ENCODE results near the gene PPA2.

PPA2 gene

DNA sequence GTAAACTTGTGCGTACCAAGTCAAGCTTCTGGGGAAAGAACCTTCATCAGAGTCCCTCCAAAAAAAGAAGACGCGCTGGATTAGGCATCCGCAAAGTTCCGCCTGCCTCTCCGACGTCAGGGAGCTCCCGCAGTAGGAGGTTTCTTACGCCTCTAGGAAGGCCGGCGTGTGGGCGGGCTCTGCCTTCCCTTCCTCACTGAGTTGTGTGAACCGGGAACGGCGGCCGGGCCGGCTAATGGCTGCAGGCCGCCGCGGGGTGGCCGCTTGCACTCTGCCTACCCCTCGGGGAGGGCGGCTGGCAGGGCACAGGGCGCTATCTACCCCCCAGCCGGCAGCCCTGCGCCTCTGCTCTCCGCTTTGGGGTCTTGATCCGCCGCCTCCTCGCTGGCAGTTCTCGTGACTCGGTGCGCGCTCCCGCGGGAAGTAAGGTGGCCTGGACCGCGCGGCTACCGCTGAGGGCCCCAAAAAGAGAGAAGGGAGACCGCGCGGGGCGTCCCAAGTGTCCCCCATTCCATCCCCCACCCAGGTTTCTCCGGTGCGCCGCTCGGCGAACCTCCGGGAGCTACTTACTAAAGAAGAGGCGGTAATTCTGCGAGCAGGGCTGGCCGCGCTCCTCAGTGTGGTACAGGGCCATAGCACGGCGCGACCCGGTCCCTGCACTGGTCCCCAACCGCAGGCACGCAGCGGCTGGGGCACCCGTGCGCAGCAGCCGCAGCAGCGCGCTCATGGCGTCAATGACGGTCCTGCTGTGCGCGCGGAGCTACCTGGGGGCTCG is at the start of gene PPA2:
PPA2 (minus strand) TSS at position 739 of the 775 bp plus-strand sequence; CDS start at position 727, 12 bp downstream.
- TF ChIP-seq, protein P1, sequence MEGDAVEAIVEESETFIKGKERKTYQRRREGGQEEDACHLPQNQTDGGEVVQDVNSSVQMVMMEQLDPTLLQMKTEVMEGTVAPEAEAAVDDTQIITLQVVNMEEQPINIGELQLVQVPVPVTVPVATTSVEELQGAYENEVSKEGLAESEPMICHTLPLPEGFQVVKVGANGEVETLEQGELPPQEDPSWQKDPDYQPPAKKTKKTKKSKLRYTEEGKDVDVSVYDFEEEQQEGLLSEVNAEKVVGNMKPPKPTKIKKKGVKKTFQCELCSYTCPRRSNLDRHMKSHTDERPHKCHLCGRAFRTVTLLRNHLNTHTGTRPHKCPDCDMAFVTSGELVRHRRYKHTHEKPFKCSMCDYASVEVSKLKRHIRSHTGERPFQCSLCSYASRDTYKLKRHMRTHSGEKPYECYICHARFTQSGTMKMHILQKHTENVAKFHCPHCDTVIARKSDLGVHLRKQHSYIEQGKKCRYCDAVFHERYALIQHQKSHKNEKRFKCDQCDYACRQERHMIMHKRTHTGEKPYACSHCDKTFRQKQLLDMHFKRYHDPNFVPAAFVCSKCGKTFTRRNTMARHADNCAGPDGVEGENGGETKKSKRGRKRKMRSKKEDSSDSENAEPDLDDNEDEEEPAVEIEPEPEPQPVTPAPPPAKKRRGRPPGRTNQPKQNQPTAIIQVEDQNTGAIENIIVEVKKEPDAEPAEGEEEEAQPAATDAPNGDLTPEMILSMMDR (conservative IDR thresholded peaks at IDR 0.05; ENCODE audit: low read depth, low read length), result no peak
- H3K4me3 ChIP-seq (ENCODE audit: low read length), result peak within 1 kb of the TSS; percentile 89
- DNase-seq (ENCODE audit: low read depth), result peak; percentile 65

DNA sequence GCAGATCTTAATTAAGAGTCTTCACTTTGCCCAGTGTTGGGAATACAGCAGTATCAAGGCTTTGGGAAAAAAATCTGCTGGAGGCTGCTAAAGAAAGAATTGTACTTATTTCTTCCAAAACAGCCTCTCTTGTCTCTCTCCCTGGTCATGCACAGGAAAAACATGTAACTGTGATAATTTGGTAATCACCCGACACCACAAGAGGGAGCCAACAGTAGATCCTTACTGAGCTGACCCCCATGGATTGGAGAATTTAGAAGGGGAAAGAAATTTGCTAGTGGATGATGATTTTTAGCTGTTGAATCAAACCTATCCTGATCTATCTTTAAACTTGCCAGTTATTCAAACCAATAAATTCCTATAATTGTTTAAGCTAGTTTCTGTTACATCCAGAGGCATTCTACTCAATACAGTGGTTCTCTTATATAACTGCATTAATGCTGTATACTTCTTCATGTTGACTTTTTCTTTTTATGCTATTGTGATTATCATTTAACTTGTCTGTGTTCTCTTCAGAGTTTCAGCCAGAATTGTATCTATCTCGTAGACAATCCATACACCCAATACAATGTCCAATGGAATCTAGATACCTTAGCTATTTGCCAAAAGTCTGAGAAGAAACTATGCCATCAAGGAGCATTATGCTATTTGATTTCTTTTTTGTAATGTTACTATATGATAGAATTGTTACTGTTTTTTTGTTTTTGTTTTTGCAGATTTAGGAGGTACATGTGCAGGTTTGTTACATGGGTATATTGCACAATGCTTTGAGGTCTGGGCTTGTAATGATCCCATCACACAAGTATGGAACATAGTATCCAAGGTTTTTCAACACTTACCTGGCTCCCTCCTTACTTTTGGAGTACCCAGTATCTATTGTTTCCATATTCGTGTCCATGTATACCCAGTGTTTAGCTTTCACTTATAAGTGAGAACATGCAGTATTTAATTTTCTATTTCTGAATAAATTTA is 47.2 kb upstream of the PPA2 start:
- TF ChIP-seq, protein P1 (conservative IDR thresholded peaks at IDR 0.05; ENCODE audit: low read depth, low read length), result peak; percentile 79
- DNase-seq (ENCODE audit: low read depth), result no peak
- no peak overlapping the region for H3K4me3 ChIP-seq (ENCODE audit: low read length)

DNA sequence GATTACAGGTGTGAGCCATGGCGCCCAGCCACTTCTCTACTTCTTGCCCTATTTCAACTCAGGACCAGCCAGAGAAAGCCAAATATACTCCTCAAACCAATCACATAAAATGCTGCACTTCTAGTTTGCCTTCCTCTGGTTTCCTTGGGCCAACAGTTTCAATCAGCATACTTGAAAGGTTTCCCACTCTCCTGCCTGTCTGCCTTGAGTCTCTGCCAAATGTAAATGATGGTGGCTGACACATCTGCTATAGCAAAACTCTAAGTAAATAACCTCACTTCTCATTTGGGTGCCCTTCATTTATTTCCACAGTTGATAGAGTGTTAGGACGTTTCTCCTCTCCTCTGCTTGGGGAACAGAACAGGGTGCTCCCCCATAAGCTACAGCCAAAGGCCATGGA is 36.4 kb upstream of the PPA2 start:
- TF ChIP-seq, protein P1 (conservative IDR thresholded peaks at IDR 0.05; ENCODE audit: low read depth, low read length), result no peak
- H3K4me3 ChIP-seq (ENCODE audit: low read length), result no peak overlapping the region
- no peak for DNase-seq (ENCODE audit: low read depth)

GRCh38 chr4:105509714-105510113 is 35.9 kb upstream of the PPA2 start:
- no peak for DNase-seq (ENCODE audit: low read depth)
- H3K4me3 ChIP-seq (ENCODE audit: low read length), result no peak overlapping the region
- TF ChIP-seq, protein P1 (conservative IDR thresholded peaks at IDR 0.05; ENCODE audit: low read depth, low read length), result no peak

- no peak overlapping the region for H3K4me3 ChIP-seq (ENCODE audit: low read length)
- TF ChIP-seq, protein P1 (conservative IDR thresholded peaks at IDR 0.05; ENCODE audit: low read depth, low read length), result no peak
- no peak for DNase-seq (ENCODE audit: low read depth)
Measured at GRCh38 chr4:105509291-105509690, 35.4 kb upstream of the PPA2 start.

- no peak overlapping the region for H3K4me3 ChIP-seq (ENCODE audit: low read length)
- no peak for DNase-seq (ENCODE audit: low read depth)
- TF ChIP-seq, protein P1 (conservative IDR thresholded peaks at IDR 0.05; ENCODE audit: low read depth, low read length), result no peak
Measured at GRCh38 chr4:105504744-105505143, 30.9 kb upstream of the PPA2 start.

Data from retinal pigment epithelial cell (primary cell).